T-helper 22 cell (primary cell): ENCODE measurements around the gene HIPK3.

Experiments
- DNase-seq: peaks from one replicate; pipeline ENCODE4 v3.0.0-alpha.2; 2020; ENCODE audit warnings: low read depth

HIPK3 gene

DNA sequence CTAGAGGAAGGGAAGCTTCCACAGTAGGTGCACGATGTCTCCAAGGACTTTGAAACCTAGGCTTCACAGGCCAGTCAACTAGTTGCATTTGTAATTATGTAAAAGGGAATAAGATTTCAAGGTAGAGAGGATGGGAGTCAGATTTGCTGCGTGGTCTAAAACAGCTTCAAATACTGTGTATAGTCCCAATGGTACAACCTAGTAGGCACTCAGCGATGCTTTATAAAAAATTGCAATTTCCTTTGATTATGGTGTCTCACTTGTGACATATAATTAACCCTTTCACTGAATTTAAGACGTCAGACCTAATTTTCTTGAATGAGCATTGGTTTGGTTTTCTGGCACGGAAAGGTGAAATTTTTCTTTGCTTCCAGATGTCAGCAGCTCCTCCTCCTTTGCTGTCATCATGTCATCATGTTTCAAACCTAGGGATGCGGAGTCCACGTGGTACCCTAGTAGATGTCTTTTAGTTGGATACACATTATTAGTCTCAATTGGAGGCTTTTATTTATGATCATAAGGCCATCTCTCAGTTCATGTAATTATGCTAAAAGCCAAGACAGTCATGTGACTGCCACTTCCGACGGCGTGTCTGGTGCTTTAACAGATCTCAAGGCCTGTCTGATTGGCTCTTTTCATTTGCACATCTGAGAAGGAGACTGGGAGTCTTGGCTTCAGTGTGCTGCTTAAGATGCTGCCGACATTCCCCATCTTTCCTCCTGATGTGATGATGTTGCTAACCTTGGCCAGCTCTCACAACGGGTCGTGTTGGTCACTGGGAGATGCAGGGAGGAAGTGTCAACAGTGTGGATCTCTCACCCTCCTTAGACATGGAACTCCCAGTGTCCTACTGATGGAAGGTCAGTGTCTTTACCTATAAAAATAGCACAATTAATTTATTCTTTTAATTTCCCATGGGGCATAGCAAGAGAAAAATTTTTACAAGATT is 134.0 kb downstream of the HIPK3 start:
- DNase-seq: no peak

GRCh38 chr11:33391893-33392251 is 134.7 kb downstream of the HIPK3 start:
- no peak for DNase-seq

GRCh38 chr11:33394431-33395109 is 137.4 kb downstream of the HIPK3 start:
- no peak for DNase-seq

GRCh38 chr11:33396361-33396760 is 139.2 kb downstream of the HIPK3 start:
- no peak for DNase-seq

DNA sequence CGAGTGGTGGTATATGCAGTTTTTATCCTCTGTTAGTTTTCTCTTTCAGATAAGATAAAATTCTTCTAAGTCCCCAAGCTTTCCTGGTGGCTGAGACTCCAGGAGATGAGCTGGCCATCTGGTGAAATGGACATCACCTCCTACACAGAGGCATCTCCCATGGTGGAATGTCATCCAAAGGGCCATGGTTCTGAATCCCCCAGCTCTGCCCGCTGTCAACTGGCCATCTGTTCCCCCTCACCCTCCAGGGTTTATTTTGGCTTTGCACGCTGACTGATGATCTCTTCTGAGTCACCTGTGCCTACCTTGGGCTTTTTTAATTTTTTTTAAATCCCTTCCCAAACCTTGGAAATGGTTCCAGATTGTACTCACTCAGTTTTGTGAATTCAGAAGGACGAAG is 142.2 kb downstream of the HIPK3 start:
- DNase-seq: no peak

DNA sequence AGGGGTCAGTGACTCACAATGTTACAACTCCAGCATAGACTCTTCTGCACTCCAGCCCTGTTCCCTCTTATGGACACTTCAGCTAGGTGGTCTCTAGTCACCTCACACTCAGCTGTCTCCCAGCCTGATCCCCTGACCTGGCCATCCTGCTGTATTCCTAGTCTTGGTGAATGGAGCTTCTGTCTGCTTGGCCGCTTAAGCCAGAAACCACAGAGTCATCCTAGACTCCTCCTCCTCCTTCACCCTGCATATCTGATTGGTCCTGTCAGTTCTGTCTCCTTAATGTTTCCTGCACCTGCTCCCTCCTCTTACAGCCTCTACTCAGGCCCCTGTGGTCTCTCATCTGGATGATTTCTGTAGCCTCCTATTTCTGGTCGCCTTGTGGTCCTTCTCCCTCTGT is 144.9 kb downstream of the HIPK3 start:
- DNase-seq: no peak

DNA sequence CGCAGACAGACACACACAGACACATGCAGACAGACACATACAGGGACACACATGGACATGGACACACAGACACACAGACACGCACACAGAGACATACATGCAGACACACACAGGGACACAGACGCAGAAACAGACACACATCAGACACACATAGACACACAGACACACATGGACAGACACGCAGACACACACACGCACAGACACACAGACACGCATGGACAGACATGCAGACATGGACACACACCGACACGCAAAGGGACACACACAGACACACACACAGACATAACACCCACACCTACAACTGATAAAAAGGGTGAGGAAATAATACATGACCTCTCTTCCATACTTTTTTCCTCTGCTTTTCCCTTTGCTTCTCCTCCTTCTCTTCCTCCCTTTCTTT is 146.2 kb downstream of the HIPK3 start:
- DNase-seq: no peak

- no peak for DNase-seq
These were observed 148.8 kb downstream of the HIPK3 start for GRCh38 chr11:33405834-33406602.
